Measurements from ENCODE around the gene LDLRAD3.

LDLRAD3 gene

DNA sequence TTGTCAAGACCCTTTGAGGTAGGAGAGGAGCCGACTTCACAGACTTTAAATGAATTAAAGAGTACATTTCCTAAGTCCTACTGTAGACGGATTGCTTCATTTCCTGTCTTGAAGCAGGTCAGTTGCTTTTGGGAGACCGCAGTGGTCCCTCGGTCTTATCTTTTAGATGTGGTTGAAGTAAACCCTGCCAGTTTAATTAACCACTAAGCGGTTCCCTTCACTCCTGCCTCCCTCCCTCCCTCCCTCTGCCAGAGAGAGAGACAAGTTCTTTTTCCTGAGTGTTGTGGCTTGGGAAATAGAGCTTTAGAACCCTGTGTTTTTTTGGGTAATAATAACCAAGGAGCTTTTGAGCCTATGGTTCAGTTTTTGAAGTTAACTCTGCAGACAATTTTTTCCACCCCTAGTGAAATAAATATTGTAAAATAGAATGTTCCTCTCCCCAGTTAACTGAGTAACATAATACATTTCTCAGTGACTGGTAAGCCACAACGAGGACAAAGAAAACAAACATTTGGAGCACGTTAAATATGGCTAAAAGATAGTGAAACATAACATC lies 147.5 kb downstream of the LDLRAD3 start:
- no peak for DNase-seq (ENCODE audit: low read depth)
- TF ChIP-seq, protein P1, sequence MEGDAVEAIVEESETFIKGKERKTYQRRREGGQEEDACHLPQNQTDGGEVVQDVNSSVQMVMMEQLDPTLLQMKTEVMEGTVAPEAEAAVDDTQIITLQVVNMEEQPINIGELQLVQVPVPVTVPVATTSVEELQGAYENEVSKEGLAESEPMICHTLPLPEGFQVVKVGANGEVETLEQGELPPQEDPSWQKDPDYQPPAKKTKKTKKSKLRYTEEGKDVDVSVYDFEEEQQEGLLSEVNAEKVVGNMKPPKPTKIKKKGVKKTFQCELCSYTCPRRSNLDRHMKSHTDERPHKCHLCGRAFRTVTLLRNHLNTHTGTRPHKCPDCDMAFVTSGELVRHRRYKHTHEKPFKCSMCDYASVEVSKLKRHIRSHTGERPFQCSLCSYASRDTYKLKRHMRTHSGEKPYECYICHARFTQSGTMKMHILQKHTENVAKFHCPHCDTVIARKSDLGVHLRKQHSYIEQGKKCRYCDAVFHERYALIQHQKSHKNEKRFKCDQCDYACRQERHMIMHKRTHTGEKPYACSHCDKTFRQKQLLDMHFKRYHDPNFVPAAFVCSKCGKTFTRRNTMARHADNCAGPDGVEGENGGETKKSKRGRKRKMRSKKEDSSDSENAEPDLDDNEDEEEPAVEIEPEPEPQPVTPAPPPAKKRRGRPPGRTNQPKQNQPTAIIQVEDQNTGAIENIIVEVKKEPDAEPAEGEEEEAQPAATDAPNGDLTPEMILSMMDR (IDR thresholded peaks at IDR 0.05; ENCODE audit: insufficient read depth, low read depth, low read length, missing control alignments): no peak
- no peak overlapping the region for H3K4me3 ChIP-seq (ENCODE audit: low read length)

- TF ChIP-seq, protein P1 (IDR thresholded peaks at IDR 0.05; ENCODE audit: insufficient read depth, low read depth, low read length, missing control alignments): no peak
- H3K4me3 ChIP-seq (ENCODE audit: low read length): no peak overlapping the region
- DNase-seq (ENCODE audit: low read depth): no peak
Measured at GRCh38 chr11:36092314-36093030, 148.6 kb downstream of the LDLRAD3 start.

- no peak overlapping the region for H3K4me3 ChIP-seq (ENCODE audit: low read length)
- DNase-seq (ENCODE audit: low read depth): no peak
- TF ChIP-seq, protein P1 (IDR thresholded peaks at IDR 0.05; ENCODE audit: insufficient read depth, low read depth, low read length, missing control alignments): no peak
Measured at GRCh38 chr11:36093548-36093947, 149.7 kb downstream of the LDLRAD3 start.

GRCh38 chr11:36094164-36094563 lies 150.3 kb downstream of the LDLRAD3 start:
- DNase-seq (ENCODE audit: low read depth): no peak
- no peak overlapping the region for H3K4me3 ChIP-seq (ENCODE audit: low read length)
- TF ChIP-seq, protein P1 (IDR thresholded peaks at IDR 0.05; ENCODE audit: insufficient read depth, low read depth, low read length, missing control alignments): no peak

GRCh38 chr11:36095716-36096115 lies 151.9 kb downstream of the LDLRAD3 start:
- H3K4me3 ChIP-seq (ENCODE audit: low read length): no peak overlapping the region
- TF ChIP-seq, protein P1 (IDR thresholded peaks at IDR 0.05; ENCODE audit: insufficient read depth, low read depth, low read length, missing control alignments): no peak
- no peak for DNase-seq (ENCODE audit: low read depth)

- H3K4me3 ChIP-seq (ENCODE audit: low read length): no peak overlapping the region
- DNase-seq (ENCODE audit: low read depth): no peak
- TF ChIP-seq, protein P1 (IDR thresholded peaks at IDR 0.05; ENCODE audit: insufficient read depth, low read depth, low read length, missing control alignments): no peak
Measured at GRCh38 chr11:36097219-36097650, 153.4 kb downstream of the LDLRAD3 start.

- no peak for DNase-seq (ENCODE audit: low read depth)
- TF ChIP-seq, protein P1 (IDR thresholded peaks at IDR 0.05; ENCODE audit: insufficient read depth, low read depth, low read length, missing control alignments): no peak
- no peak overlapping the region for H3K4me3 ChIP-seq (ENCODE audit: low read length)
Measured at GRCh38 chr11:36098087-36098486, 154.2 kb downstream of the LDLRAD3 start.
